HG02763 (cell line): ENCODE data around the gene INAFM2.

ENCODE experiments used
- ATAC-seq: cut with Tn5 transposase; IDR thresholded peaks from one replicate; pipeline ENCODE4 v1.9.1; 2021; ENCODE audit warnings: mild to moderate bottlenecking, moderate library complexity; ENCODE audit not compliant: unreplicated experiment

The INAFM2 gene

GRCh38 chr15:40323239-40323952 lies at the start of gene INAFM2:
TSS of gene INAFM2 (plus strand) at chr15:40323692. CDS start at chr15:40324056, 364 bp downstream.
- ATAC-seq = peak; percentile 84

GRCh38 chr15:40274350-40275274 lies 48.9 kb upstream of the INAFM2 start:
- no peak for ATAC-seq

- ATAC-seq = no peak
Observed at GRCh38 chr15:40275523-40275922, 48.0 kb upstream of the INAFM2 start.

GRCh38 chr15:40275954-40276353 lies 47.5 kb upstream of the INAFM2 start:
- no peak for ATAC-seq

- ATAC-seq = no peak
Observed at GRCh38 chr15:40276927-40277326, 46.6 kb upstream of the INAFM2 start.

GRCh38 chr15:40277471-40277870 lies 46.0 kb upstream of the INAFM2 start:
- no peak for ATAC-seq

GRCh38 chr15:40278026-40278425 lies 45.5 kb upstream of the INAFM2 start:
- ATAC-seq = no peak

- ATAC-seq = no peak
Observed at GRCh38 chr15:40279437-40280141, 43.9 kb upstream of the INAFM2 start.

- ATAC-seq = no peak
Observed at GRCh38 chr15:40280260-40281056, 43.0 kb upstream of the INAFM2 start.

- no peak for ATAC-seq
Observed at GRCh38 chr15:40281057-40281800, 42.3 kb upstream of the INAFM2 start.

- no peak for ATAC-seq
Observed at GRCh38 chr15:40281801-40282146, 41.7 kb upstream of the INAFM2 start.

- no peak for ATAC-seq
Observed at GRCh38 chr15:40282147-40282868, 41.2 kb upstream of the INAFM2 start.

GRCh38 chr15:40282869-40283614 lies 40.5 kb upstream of the INAFM2 start, which contains the start of gene ANKRD63:
TSS of gene ANKRD63 (minus strand) at chr15:40283064. CDS start at chr15:40282586, 478 bp downstream.
- no peak for ATAC-seq

GRCh38 chr15:40283615-40284300 lies 39.7 kb upstream of the INAFM2 start:
- no peak for ATAC-seq

GRCh38 chr15:40285151-40285550 lies 38.3 kb upstream of the INAFM2 start:
- no peak for ATAC-seq

- ATAC-seq = no peak
Observed at GRCh38 chr15:40285554-40286011, 37.9 kb upstream of the INAFM2 start.

GRCh38 chr15:40286061-40286532 lies 37.4 kb upstream of the INAFM2 start:
- no peak for ATAC-seq

- no peak for ATAC-seq
Observed at GRCh38 chr15:40286794-40287193, 36.7 kb upstream of the INAFM2 start.
